WTC11 (cell line): ENCODE results near the gene CDCP1.
"Not testable (repeated sequence)": the region's sequence is repeated elsewhere in the genome, so short reads cannot be mapped to it uniquely, and the experiment has no call there.

ENCODE experiments used
- CTCF ChIP-seq: fragments of 200-600 bp; IDR thresholded peaks from 2 replicates; pipeline ENCODE4 v1.8.0; 2022; ENCODE audit warnings: antibody characterized with exemption
- E2F5 ChIP-seq: sonication (generic); formaldehyde crosslinking; IDR thresholded peaks from 2 replicates; pipeline ENCODE4 v1.8.1; 2022; ENCODE audit warnings: mild to moderate bottlenecking, moderate library complexity, missing genetic modification reagents
- ELF4 ChIP-seq: sonication (generic); formaldehyde crosslinking; IDR thresholded peaks from 2 replicates; pipeline ENCODE4 v1.8.1; 2022; ENCODE audit warnings: low read depth, mild to moderate bottlenecking, moderate library complexity, missing genetic modification reagents
- ESRRA ChIP-seq: sonication (generic); formaldehyde crosslinking; IDR thresholded peaks from 2 replicates; pipeline ENCODE4 v1.8.1; 2022; ENCODE audit warnings: mild to moderate bottlenecking, missing genetic modification reagents, borderline replicate concordance
- FOXP1 ChIP-seq: sonication (generic); formaldehyde crosslinking; IDR thresholded peaks from 2 replicates; pipeline ENCODE4 v1.8.0; 2022; ENCODE audit warnings: missing genetic modification reagents, mild to moderate bottlenecking, moderate library complexity, borderline replicate concordance
- FOXP4 ChIP-seq: sonication (generic); formaldehyde crosslinking; IDR thresholded peaks from 2 replicates; pipeline ENCODE4 v1.8.0; 2022; ENCODE audit warnings: mild to moderate bottlenecking, missing genetic modification reagents
- MLX ChIP-seq: sonication (generic); formaldehyde crosslinking; IDR thresholded peaks from 2 replicates; pipeline ENCODE4 v1.8.1; 2023; ENCODE audit warnings: mild to moderate bottlenecking, missing genetic modification reagents, moderate library complexity
- NR2C2 ChIP-seq: sonication (generic); formaldehyde crosslinking; IDR thresholded peaks from 2 replicates; pipeline ENCODE4 v1.8.0; 2022; ENCODE audit warnings: mild to moderate bottlenecking, missing genetic modification reagents
- PREB ChIP-seq: sonication (generic); formaldehyde crosslinking; IDR thresholded peaks from 2 replicates; pipeline ENCODE4 v1.8.1; 2022; ENCODE audit warnings: mild to moderate bottlenecking, missing genetic modification reagents, moderate library complexity, borderline replicate concordance
- RELA ChIP-seq: sonication (generic); formaldehyde crosslinking; IDR thresholded peaks from 2 replicates; pipeline ENCODE4 v1.8.1; 2022; ENCODE audit warnings: missing genetic modification reagents, mild to moderate bottlenecking, borderline replicate concordance
- TEAD4 ChIP-seq: sonication (generic); formaldehyde crosslinking; IDR thresholded peaks from 2 replicates; pipeline ENCODE4 v1.8.0; 2022; ENCODE audit warnings: mild to moderate bottlenecking, missing genetic modification reagents
- ZNF121 ChIP-seq: sonication (generic); formaldehyde crosslinking; IDR thresholded peaks from 2 replicates; pipeline ENCODE4 v1.8.0; 2023; ENCODE audit warnings: missing genetic modification reagents
- ZNF138 ChIP-seq: sonication (generic); formaldehyde crosslinking; conservative IDR thresholded peaks from 2 replicates; pipeline ENCODE4 v1.8.1; 2022; ENCODE audit warnings: mild to moderate bottlenecking, moderate library complexity, missing genetic modification reagents
- ZNF512 ChIP-seq: sonication (generic); formaldehyde crosslinking; IDR thresholded peaks from 2 replicates; pipeline ENCODE4 v1.8.1; 2022; ENCODE audit warnings: missing genetic modification reagents, borderline replicate concordance

- TF ChIP-seq CTCF; ZNF121 (CRISPR knock-in tag); NR2C2 (CRISPR knock-in tag); ZNF512 (CRISPR knock-in tag); MLX (CRISPR knock-in tag); ELF4 (CRISPR knock-in tag); E2F5; RELA; ZNF138 (CRISPR knock-in tag); FOXP1; TEAD4; ESRRA (CRISPR knock-in tag); FOXP4 (CRISPR knock-in tag); PREB (CRISPR knock-in tag): not testable (repeated sequence)
Observed at GRCh38 chr3:45078256-45078655, 67.9 kb downstream of the CDCP1 start.
